SK-N-SH (cell line): ENCODE results near the gene POLR3GL. TPM values are rescaled to one million over a fixed set of nuclear protein-coding genes. Genes with fewer than 3 reads are reported as not detected.

Experiments
- CTCF ChIA-PET: fragments of 300-600, 350-600 bp; formaldehyde crosslinking; extraction: SDS; loops from one replicate; lab custom pipeline; 2021; lab: Yijun Ruan, JAX
- POLR2A ChIA-PET: fragments of 350-600 bp; sonication (Branson Sonifier 250); formaldehyde crosslinking; extraction: SDS; loops from one replicate; lab custom pipeline; 2020; ENCODE audit warnings: antibody characterized with exemption, inconsistent platforms; lab: Yijun Ruan, JAX
- DNase-seq: peaks from one replicate; pipeline ENCODE4 v3.0.0; 2012
- H2AFZ ChIP-seq: fragments of 200-600 bp; sonication (generic); 2 replicates; pipeline ENCODE4 v1.8.1; 2016; ENCODE audit warnings: antibody characterized with exemption, mild to moderate bottlenecking, low read depth
- H3F3A ChIP-seq: fragments of 200-600 bp; sonication (generic); replicated peaks from 2 replicates; pipeline ENCODE3; 2016; ENCODE audit warnings: antibody characterized with exemption, mild to moderate bottlenecking; ENCODE audit not compliant: insufficient read depth
- H3K27ac ChIP-seq, 2 experiments: fragments of 200-500 bp in 1 of 2; fragments of 200-600 bp in 1 of 2; sonication (Bioruptor generic) in 1 of 2; sonication (generic), shearing (Covaris generic) in 1 of 2; 2 replicates each; pipeline versions ENCODE4 v1.5.1 to v1.6.1; 2014 to 2016; ENCODE audit warnings: low read depth in 2 of 2, inconsistent platforms in 1 of 2, low read length in 1 of 2, mild to moderate bottlenecking in 1 of 2, mixed read lengths in 1 of 2
- H3K27me3 ChIP-seq: fragments of 200-600 bp; sonication (generic), shearing (Covaris generic); 2 replicates; pipeline ENCODE4 v1.6.1; 2016; ENCODE audit warnings: mixed run types; ENCODE audit not compliant: insufficient read depth
- H3K36me3 ChIP-seq, 2 experiments: fragments of 200-500 bp in 1 of 2; fragments of 200-600 bp in 1 of 2; sonication (Bioruptor generic) in 1 of 2; sonication (generic) in 1 of 2; replicated peaks in 1 of 2; 2 replicates each; pipeline versions ENCODE3 to v1.5.1; 2014 to 2016; ENCODE audit warnings: low read length in 1 of 2, mild to moderate bottlenecking in 1 of 2; ENCODE audit not compliant: insufficient read depth in 2 of 2, control insufficient read depth in 1 of 2
- H3K4me1 ChIP-seq, 2 experiments: fragments of 200-500 bp in 1 of 2; fragments of 200-600 bp in 1 of 2; sonication (Bioruptor generic) in 1 of 2; sonication (generic), shearing (Covaris generic) in 1 of 2; 2 replicates each; pipeline versions ENCODE4 v1.5.1 to v1.6.1; 2014 to 2016; ENCODE audit warnings: low read depth in 1 of 2, low read length in 1 of 2, mixed run types in 1 of 2; ENCODE audit not compliant: insufficient read depth in 2 of 2, control insufficient read depth in 1 of 2
- H3K4me2 ChIP-seq: fragments of 200-600 bp; sonication (generic), shearing (Covaris generic); 2 replicates; pipeline ENCODE4 v1.6.1; 2017; ENCODE audit warnings: mixed run types
- H3K4me3 ChIP-seq, 2 experiments: fragments of 200-500 bp in 1 of 2; fragments of 200-600 bp in 1 of 2; sonication (Bioruptor generic) in 1 of 2; sonication (generic), shearing (Covaris generic) in 1 of 2; 2 replicates each; pipeline versions ENCODE4 v1.5.1 to v1.8.1; 2014 to 2016; ENCODE audit warnings: low read depth in 2 of 2, inconsistent platforms in 1 of 2, low read length in 1 of 2, mild to moderate bottlenecking in 1 of 2, mixed read lengths in 1 of 2, moderate library complexity in 1 of 2
- H3K79me2 ChIP-seq: fragments of 200-600 bp; sonication (generic); 2 replicates; pipeline ENCODE4 v1.8.1; 2017; ENCODE audit warnings: mild to moderate bottlenecking; ENCODE audit not compliant: insufficient read depth
- H3K9ac ChIP-seq: fragments of 200-600 bp; sonication (generic); 2 replicates; pipeline ENCODE4 v1.6.1; 2017; ENCODE audit warnings: mixed run types
- H3K9me2 ChIP-seq: fragments of 200-600 bp; sonication (generic); 2 replicates; pipeline ENCODE4 v1.6.1; 2017; ENCODE audit warnings: mixed run types
- H3K9me3 ChIP-seq: fragments of 200-600 bp; sonication (generic); 2 replicates; pipeline ENCODE4 v1.6.1; 2017; ENCODE audit warnings: mixed run types, mild to moderate bottlenecking, moderate library complexity
- H4K20me1 ChIP-seq: fragments of 200-600 bp; sonication (generic); 2 replicates; pipeline ENCODE4 v1.6.1; 2017; ENCODE audit warnings: mild to moderate bottlenecking, mixed run types; ENCODE audit not compliant: insufficient read depth
- CHD2 ChIP-seq: fragments of 150-350 bp; IDR thresholded peaks from 2 replicates; pipeline ENCODE4 v1.6.1; 2018; ENCODE audit warnings: low read length; ENCODE audit not compliant: partially characterized antibody
- EZH2phosphoT487 ChIP-seq: fragments of 200-600 bp; sonication (generic); IDR thresholded peaks from 2 replicates; pipeline ENCODE4 v1.6.1; 2017; ENCODE audit warnings: low read depth, mixed run types, mild to moderate bottlenecking, antibody characterized with exemption, moderate library complexity, borderline replicate concordance
- MEF2A ChIP-seq: IDR thresholded peaks from 2 replicates; pipeline ENCODE4 v1.4.0; 2012; ENCODE audit warnings: low read depth, borderline replicate concordance
- NFIC ChIP-seq: IDR thresholded peaks from 2 replicates; pipeline ENCODE4 v1.4.0; 2012; ENCODE audit warnings: borderline replicate concordance
- REST ChIP-seq: IDR thresholded peaks from 2 replicates; pipeline ENCODE4 v1.6.1; 2012; ENCODE audit warnings: mild to moderate bottlenecking, low read depth, low read length, moderate library complexity
- TAF1 ChIP-seq: IDR thresholded peaks from 2 replicates; pipeline ENCODE4 v1.6.1; 2012; ENCODE audit warnings: low read depth, mild to moderate bottlenecking, low read length, moderate library complexity, borderline replicate concordance
- USF2 ChIP-seq: fragments of 150-350 bp; IDR thresholded peaks from 2 replicates; pipeline ENCODE4 v1.6.1; 2017; ENCODE audit warnings: antibody characterized with exemption, low read length, low read depth, borderline replicate concordance
- YY1 ChIP-seq: IDR thresholded peaks from 2 replicates; pipeline ENCODE4 v1.4.0; 2012; ENCODE audit warnings: low read depth, mild to moderate bottlenecking
- WGBS: methylation state at CpG from one replicate; pipeline ENCODE4 v1.1.6; 2017; ENCODE audit warnings: low lambda C conversion rate; 5-methylcytosine and 5-hydroxymethylcytosine counted together
- polyA plus RNA-seq, 3 experiments: library from polyadenylated mRNA; depleted of rRNA; stranded (reverse); fragments of >200 nt; gene quantifications; 2 replicates each; pipeline ENCODE4 v1.2.3, GENCODE V29; 2012
- TF ChIP-seq, protein P1 (sequence below): IDR thresholded peaks from 2 replicates; pipeline ENCODE4 v1.4.0; 2012; ENCODE audit warnings: low read depth
- TF ChIP-seq, protein P2 (sequence below): IDR thresholded peaks from 2 replicates; pipeline ENCODE4 v1.4.0; 2012; ENCODE audit warnings: low read depth, borderline replicate concordance

Gene POLR3GL
- polyA plus RNA-seq, 1 of the 3 experiments (the other 2 are of a cell fraction), result 15.8 TPM

DNA sequence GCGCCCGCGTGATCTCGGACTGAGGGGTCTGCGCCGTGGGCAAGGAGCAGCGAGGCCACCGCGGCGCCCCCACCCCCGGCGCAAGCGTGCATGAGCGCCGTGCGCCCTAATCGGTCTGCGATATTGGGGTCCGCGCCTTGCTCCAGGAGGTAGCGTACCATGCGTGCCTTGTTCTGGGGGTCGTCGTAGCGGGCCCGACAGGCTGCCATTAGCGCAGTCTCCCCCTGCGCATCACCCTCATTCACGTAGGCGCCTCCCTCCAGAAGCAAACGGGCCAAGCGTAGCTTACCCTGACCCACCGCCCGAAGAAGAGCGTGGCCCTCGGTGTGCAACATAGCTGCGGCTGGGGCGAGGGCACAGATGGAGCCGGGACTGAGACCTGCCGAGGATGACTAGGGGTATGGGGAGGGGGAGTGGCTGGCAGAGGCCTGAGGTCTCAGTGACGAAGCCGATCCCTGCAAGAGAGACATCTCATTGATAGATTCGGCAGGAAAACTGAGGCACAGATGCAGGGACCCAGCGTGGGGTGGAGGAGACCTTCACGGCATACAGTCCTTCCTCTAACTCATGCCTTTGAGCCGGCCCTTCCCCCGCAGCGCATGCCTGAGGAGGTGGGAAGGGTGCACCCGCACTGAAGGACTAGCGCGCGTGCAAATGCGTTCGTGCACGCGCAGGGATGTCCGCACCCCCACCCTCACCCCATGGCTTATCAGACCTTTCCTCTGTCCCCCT, 2.9 kb upstream of the POLR3GL start (continued):
- TF ChIP-seq REST (no peak), CHD2 (no peak), MEF2A (no peak), USF2 (no peak), EZH2phosphoT487 (no peak), YY1 (no peak), NFIC (no peak)
- TF ChIP-seq, protein P1, sequence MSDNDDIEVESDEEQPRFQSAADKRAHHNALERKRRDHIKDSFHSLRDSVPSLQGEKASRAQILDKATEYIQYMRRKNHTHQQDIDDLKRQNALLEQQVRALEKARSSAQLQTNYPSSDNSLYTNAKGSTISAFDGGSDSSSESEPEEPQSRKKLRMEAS, result peak; percentile 81

DNA sequence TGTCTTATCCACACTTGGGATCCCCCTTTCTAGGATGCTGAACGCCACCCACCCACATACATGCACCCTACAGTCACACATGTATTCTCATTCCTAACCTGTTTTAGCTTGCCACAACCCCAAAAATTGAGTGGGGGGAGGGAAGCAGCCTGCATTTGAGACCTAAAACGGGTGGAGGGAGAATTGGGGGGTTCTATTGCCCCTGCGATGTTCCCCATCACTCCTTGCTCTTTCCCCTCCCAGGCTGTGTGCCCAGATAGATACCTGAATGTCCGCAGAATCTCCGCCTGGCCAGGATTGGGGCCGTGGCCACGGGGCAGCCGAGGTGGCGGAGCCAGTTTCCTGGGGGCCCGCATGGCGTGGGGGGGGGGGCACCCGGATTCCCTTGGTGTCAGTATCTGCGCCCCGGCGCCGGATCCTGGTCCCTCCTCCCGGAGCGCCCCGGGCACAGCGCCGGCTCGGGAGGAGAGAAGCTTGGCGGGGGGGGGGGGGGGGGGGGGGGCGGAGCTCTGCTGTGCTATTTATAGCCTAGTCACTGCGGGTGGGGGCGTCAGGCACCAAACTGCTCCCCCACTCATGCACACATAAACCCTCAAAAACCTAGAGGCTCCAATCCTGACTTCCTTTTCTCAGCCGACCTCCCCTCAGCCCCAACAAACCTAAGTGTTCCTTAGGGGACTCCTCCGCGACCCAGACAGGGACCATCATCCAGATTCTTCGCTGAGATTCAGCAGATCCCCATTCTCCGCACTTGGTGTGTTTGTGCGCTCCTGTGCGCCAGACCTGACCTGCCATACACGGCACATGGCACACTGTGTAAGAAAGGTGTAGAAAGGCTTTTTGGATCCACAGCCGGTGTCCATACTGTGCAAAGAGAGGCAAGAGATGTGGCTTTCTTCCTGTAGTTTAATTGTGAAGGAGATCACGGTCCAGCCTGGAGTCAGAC, 2.1 kb upstream of the POLR3GL start:
- DNase-seq, result peak; percentile 68
- CTCF ChIA-PET, result interaction anchor here (0.6 to 3.3 kb wide), 6 partner anchors 15 to 117 kb away, joined by 3 to 16 read pairs (median 4); partner anchors contain the start of gene NUDT17
- H4K20me1 ChIP-seq, result no peaks in the 10 kb centered on the region
- H3K4me3 ChIP-seq, result peak overlapping the region; percentile 76 to 78
- peaks cover 4% of the 10 kb centered on the region; the same call in 1 of the 2 replicates for H3K79me2 ChIP-seq
- no peaks in the 10 kb centered on the region for H3K27me3 ChIP-seq
- WGBS, result 38% methylated on average over 15 of the region's 36 CpGs
- peak overlapping the region; percentile 77 for H2AFZ ChIP-seq
- no peaks in the 10 kb centered on the region for H3K9me3 ChIP-seq
- H3K4me1 ChIP-seq, result peaks cover 25 to 45% of the 10 kb centered on the region in 2 experiments
- H3F3A ChIP-seq, result peaks cover 29% of the 10 kb centered on the region
- no peaks in the 10 kb centered on the region for H3K9me2 ChIP-seq
- H3K27ac ChIP-seq, result peak overlapping the region; percentile 83 to 98
- peak overlapping the region; percentile 58; the same call in 1 of the 2 replicates for H3K9ac ChIP-seq
- H3K36me3 ChIP-seq, result peaks cover 0 to 5% of the 10 kb centered on the region in 2 experiments
- peak overlapping the region; percentile 95 for H3K4me2 ChIP-seq
- TF ChIP-seq, protein P2, sequence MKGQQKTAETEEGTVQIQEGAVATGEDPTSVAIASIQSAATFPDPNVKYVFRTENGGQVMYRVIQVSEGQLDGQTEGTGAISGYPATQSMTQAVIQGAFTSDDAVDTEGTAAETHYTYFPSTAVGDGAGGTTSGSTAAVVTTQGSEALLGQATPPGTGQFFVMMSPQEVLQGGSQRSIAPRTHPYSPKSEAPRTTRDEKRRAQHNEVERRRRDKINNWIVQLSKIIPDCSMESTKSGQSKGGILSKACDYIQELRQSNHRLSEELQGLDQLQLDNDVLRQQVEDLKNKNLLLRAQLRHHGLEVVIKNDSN, result no peak
- TF ChIP-seq TAF1, result 0 out of 2 replicates have a peak, but pooled peaks have one; percentile 19
- TF ChIP-seq MEF2A, result peak; percentile 72; the same call in 1 of the 2 replicates
- TF ChIP-seq, protein P1, result 0 out of 2 replicates have a peak, but pooled peaks have one; percentile 0
- TF ChIP-seq, all 33 proteins: peak for 3
- POLR2A ChIA-PET, result interaction anchor here (0.6 to 3.8 kb wide), 2 partner anchors 35 to 89 kb away, joined by 3 to 31 read pairs; partner anchors contain the start of gene RBM8A
